IMR-90 (cell line): ENCODE measurements around the gene VAT1L. TPM values are rescaled to one million over a fixed set of nuclear protein-coding genes. Genes with fewer than 3 reads are reported as not detected.

Experiments
- ATAC-seq: fragments of 200-7000 bp; cut with Tn5 transposase; 2 replicates; pipeline ENCODE4 v1.9.1; 2020; ENCODE audit warnings: low read depth, mild to moderate bottlenecking, moderate library complexity
- BruUV-seq: library from RNA; stranded (reverse); fragments of 400-500 nt; replicated peaks from 2 replicates; lab custom pipeline; 2021; lab: Mats Ljungman, UMichigan
- CTCF ChIA-PET: fragments of 300-600 bp; formaldehyde crosslinking; extraction: SDS; loops from one replicate; lab custom pipeline; 2021; ENCODE audit warnings: antibody characterized with exemption; lab: Yijun Ruan, JAX
- POLR2A ChIA-PET: fragments of 300-600 bp; sonication (Branson Sonifier 250); formaldehyde crosslinking; loops from one replicate; lab custom pipeline; 2022; ENCODE audit warnings: antibody characterized with exemption; ENCODE audit not compliant: unreplicated experiment; lab: Charles Lee
- DNase-seq: peaks from one replicate; pipeline ENCODE4 v3.0.0; 2013
- H2AFZ ChIP-seq: replicated peaks from 2 replicates; pipeline ENCODE3; 2013; ENCODE audit warnings: low read length, mild to moderate bottlenecking; ENCODE audit not compliant: poor library complexity
- H2AK5ac ChIP-seq: 2 replicates; pipeline ENCODE4 v1.6.1; 2013; ENCODE audit warnings: low read depth, low read length, inconsistent platforms
- H2AK9ac ChIP-seq: replicated peaks from 2 replicates; pipeline ENCODE3; 2013; ENCODE audit warnings: mild to moderate bottlenecking, low read depth, low read length, moderate library complexity; ENCODE audit not compliant: poor library complexity
- H2BK120ac ChIP-seq: 2 replicates; pipeline ENCODE4 v1.6.1; 2013; ENCODE audit warnings: low read depth, low read length, inconsistent platforms
- H2BK15ac ChIP-seq: 3 replicates; pipeline ENCODE4 v1.6.1; 2013; ENCODE audit warnings: low read depth, low read length, inconsistent platforms
- H2BK20ac ChIP-seq: 2 replicates; pipeline ENCODE4 v1.6.1; 2013; ENCODE audit warnings: low read depth, mild to moderate bottlenecking, inconsistent platforms, low read length, moderate library complexity
- H2BK5ac ChIP-seq: 2 replicates; pipeline ENCODE4 v1.6.1; 2013; ENCODE audit warnings: mild to moderate bottlenecking, low read depth, low read length, inconsistent platforms; ENCODE audit not compliant: poor library complexity, severe bottlenecking
- H3K14ac ChIP-seq: replicated peaks from 2 replicates; pipeline ENCODE4 v1.6.1; 2013; ENCODE audit warnings: low read depth, low read length, inconsistent platforms
- H3K18ac ChIP-seq: 2 replicates; pipeline ENCODE4 v1.6.1; 2013; ENCODE audit warnings: low read depth, low read length, control low read depth
- H3K23ac ChIP-seq: 2 replicates; pipeline ENCODE4 v1.6.1; 2013; ENCODE audit warnings: low read depth, low read length, inconsistent platforms
- H3K27ac ChIP-seq: 2 replicates; pipeline ENCODE4 v1.5.1; 2013; ENCODE audit warnings: mild to moderate bottlenecking, control low read depth, low read length; ENCODE audit not compliant: insufficient read depth
- H3K27me3 ChIP-seq: 2 replicates; pipeline ENCODE4 v1.6.1; 2013; ENCODE audit warnings: low read length; ENCODE audit not compliant: control insufficient read depth, insufficient read depth
- H3K36me3 ChIP-seq: 2 replicates; pipeline ENCODE4 v1.6.1; 2013; ENCODE audit warnings: low read length, mixed read lengths; ENCODE audit not compliant: control insufficient read depth, insufficient read depth
- H3K4ac ChIP-seq: 2 replicates; pipeline ENCODE4 v1.6.1; 2013; ENCODE audit warnings: low read depth, low read length, inconsistent platforms
- H3K4me1 ChIP-seq: 2 replicates; pipeline ENCODE4 v1.6.1; 2013; ENCODE audit warnings: low read length, mixed read lengths; ENCODE audit not compliant: control insufficient read depth, insufficient read depth
- H3K4me2 ChIP-seq: 2 replicates; pipeline ENCODE4 v1.6.1; 2013; ENCODE audit warnings: low read depth, mild to moderate bottlenecking, control low read depth, low read length, moderate library complexity
- H3K4me3 ChIP-seq: 2 replicates; pipeline ENCODE4 v1.5.1; 2013; ENCODE audit warnings: low read depth, mild to moderate bottlenecking, control low read depth, low read length, moderate library complexity; ENCODE audit not compliant: insufficient read depth
- H3K56ac ChIP-seq: 2 replicates; pipeline ENCODE4 v1.6.1; 2013; ENCODE audit warnings: low read length, inconsistent platforms; ENCODE audit not compliant: insufficient read depth; ENCODE audit errors: extremely low read depth
- H3K79me1 ChIP-seq, 2 experiments: 2 replicates each; pipeline ENCODE4 v1.6.1; 2013; ENCODE audit warnings: low read length in 2 of 2, inconsistent platforms in 1 of 2, low read depth in 1 of 2
- H3K9ac ChIP-seq: 2 replicates; pipeline ENCODE4 v1.6.1; 2013; ENCODE audit warnings: low read depth, low read length, control low read depth
- H3K9me1 ChIP-seq: 2 replicates; pipeline ENCODE4 v1.6.1; 2013; ENCODE audit warnings: low read length, inconsistent platforms; ENCODE audit not compliant: insufficient read depth
- H3K9me3 ChIP-seq: 2 replicates; pipeline ENCODE4 v1.6.1; 2013; ENCODE audit warnings: low read length; ENCODE audit not compliant: control insufficient read depth, insufficient read depth
- H4K20me1 ChIP-seq: 2 replicates; pipeline ENCODE4 v1.6.1; 2013; ENCODE audit warnings: low read length, inconsistent platforms; ENCODE audit not compliant: insufficient read depth
- H4K5ac ChIP-seq: 2 replicates; pipeline ENCODE4 v1.6.1; 2013; ENCODE audit warnings: mild to moderate bottlenecking, low read depth, low read length, control low read depth
- H4K8ac ChIP-seq, 2 experiments: 2 replicates each; pipeline ENCODE4 v1.6.1; 2013; ENCODE audit warnings: low read depth in 2 of 2, low read length in 2 of 2, control low read depth in 1 of 2, inconsistent platforms in 1 of 2
- H4K91ac ChIP-seq: 2 replicates; pipeline ENCODE4 v1.6.1; 2013; ENCODE audit warnings: low read depth, low read length, inconsistent platforms; ENCODE audit not compliant: insufficient read depth
- BHLHE40 ChIP-seq: fragments of 150-350 bp; IDR thresholded peaks from 2 replicates; pipeline ENCODE4 v1.6.1; 2016; ENCODE audit warnings: mild to moderate bottlenecking, low read depth, low read length
- CEBPB ChIP-seq: IDR thresholded peaks from 2 replicates; pipeline ENCODE4 v1.6.1; 2012; ENCODE audit warnings: low read depth, low read length, improper control_type of control experiment
- CHD1 ChIP-seq: IDR thresholded peaks from 2 replicates; pipeline ENCODE4 v1.6.1; 2012; ENCODE audit warnings: low read depth, low read length, improper control_type of control experiment
- ELK1 ChIP-seq: fragments of 150-350 bp; IDR thresholded peaks from 2 replicates; pipeline ENCODE4 v1.6.1; 2016; ENCODE audit warnings: low read depth, mild to moderate bottlenecking, low read length, moderate library complexity, borderline replicate concordance
- MAZ ChIP-seq: IDR thresholded peaks from 2 replicates; pipeline ENCODE4 v1.6.1; 2012; ENCODE audit warnings: low read depth, mild to moderate bottlenecking, low read length, improper control_type of control experiment, moderate library complexity, borderline replicate concordance
- NFE2L2 ChIP-seq: fragments of 150-350 bp; IDR thresholded peaks from 2 replicates; pipeline ENCODE4 v1.6.1; 2016; ENCODE audit warnings: low read depth, mild to moderate bottlenecking, low read length
- POLR2A ChIP-seq: IDR thresholded peaks from 2 replicates; pipeline ENCODE4 v1.6.1; 2012; ENCODE audit warnings: mild to moderate bottlenecking, low read depth, low read length
- RAD21 ChIP-seq: IDR thresholded peaks from 2 replicates; pipeline ENCODE4 v1.6.1; 2012; ENCODE audit warnings: low read length, improper control_type of control experiment
- SMC3 ChIP-seq: fragments of 150-350 bp; IDR thresholded peaks from 2 replicates; pipeline ENCODE4 v1.6.1; 2016; ENCODE audit warnings: low read depth, mild to moderate bottlenecking, antibody characterized with exemption, low read length, moderate library complexity
- USF2 ChIP-seq: fragments of 150-350 bp; IDR thresholded peaks from 2 replicates; pipeline ENCODE4 v1.6.1; 2017; ENCODE audit warnings: mild to moderate bottlenecking, antibody characterized with exemption, low read length, low read depth
- WGBS, 2 experiments: methylation state at CpG; one replicate each; pipeline versions ENCODE4 v1.1.5 to v1.1.7; 2013; ENCODE audit warnings: missing lambda C conversion rate in 2 of 2; ENCODE audit not compliant: insufficient read length in 1 of 2; ENCODE audit errors: extremely low coverage in 2 of 2; 5-methylcytosine and 5-hydroxymethylcytosine counted together
- dilution Hi-C: fragments of 300-500 bp; cut with HindIII; formaldehyde crosslinking; loops from one replicate; pipeline ENCODE4 v1.14.3; 2018; ENCODE audit warnings: low sequenced_read_pairs; ENCODE audit not compliant: unreplicated experiment
- in situ Hi-C: fragments of 300-500 bp; cut with MboI; formaldehyde crosslinking; loops from 3 replicates; pipeline ENCODE4 v1.14.3; 2019; ENCODE audit warnings: low sequenced_read_pairs, inconsistent platforms, mixed read lengths
- intact Hi-C: fragments of 100-400 bp; cut with micrococcal nuclease; formaldehyde crosslinking; loops from 2 replicates; pipeline ENCODE4 v1.10.0; 2022
- polyA plus RNA-seq, 3 experiments: library from polyadenylated mRNA; depleted of rRNA; stranded (reverse); fragments of >200 nt; gene quantifications; 2 replicates each; pipeline ENCODE4 v1.2.3, GENCODE V29; 2012; ENCODE audit warnings: low replicate concordance in 1 of 3
- total RNA-seq: library from RNA; depleted of rRNA; stranded (reverse); fragments of >200 nt; gene quantifications from 2 replicates; pipeline ENCODE4 v1.2.3, GENCODE V29; 2012

The VAT1L gene
- total and polyA plus RNA-seq, 2 of the 4 experiments (the other 2 are of a cell fraction): 15.4 to 18.5 TPM

- no TSS peak for BruUV-seq
- intact Hi-C loops (no loop called here), in situ Hi-C loops (no loop called here), dilution Hi-C loops (no loop called here)
- H3K23ac ChIP-seq: no peak overlapping the region
- H2AK9ac ChIP-seq: no peak overlapping the region
- no peak overlapping the region for H2BK15ac ChIP-seq
- no peak overlapping the region for H3K27ac ChIP-seq
- H3K14ac ChIP-seq: no peak overlapping the region
- no CpG with 5 or more reads among the region's 1 CpG for WGBS, 2 experiments
- DNase-seq: no peak
- no peaks in the 10 kb centered on the region for H3K4me1 ChIP-seq
- CTCF ChIA-PET: interaction anchor here (0.7 kb wide), 1 partner anchor 10 kb away, joined by 3 read pairs; no protein-coding TSS in a partner anchor
- no peaks in the 10 kb centered on the region for H4K20me1 ChIP-seq
- POLR2A ChIA-PET: no interaction called here
- no peak overlapping the region for H3K4ac ChIP-seq
- H2AFZ ChIP-seq: no peak overlapping the region
- no peak overlapping the region for H2AK5ac ChIP-seq
- no peak for ATAC-seq
- no peak overlapping the region for H3K9ac ChIP-seq
- H3K9me1 ChIP-seq: peaks cover 3% of the 10 kb centered on the region; the same call in 1 of the 2 replicates
- no peak overlapping the region for H4K8ac ChIP-seq
- H4K5ac ChIP-seq: no peak overlapping the region
- TF ChIP-seq NFE2L2 (no peak), ELK1 (no peak), BHLHE40 (no peak), SMC3 (no peak), POLR2A (no peak), MAZ (no peak), RAD21 (no peak), CEBPB (no peak), USF2 (no peak), CHD1 (no peak)
- no peaks in the 10 kb centered on the region for H3K27me3 ChIP-seq
- no peak overlapping the region for H4K91ac ChIP-seq
- no peak overlapping the region for H3K4me2 ChIP-seq
- no peaks in the 10 kb centered on the region for H3K9me3 ChIP-seq
- H3K56ac ChIP-seq: no peak overlapping the region
- H2BK20ac ChIP-seq: no peak overlapping the region
- H2BK120ac ChIP-seq: no peak overlapping the region
- H3K4me3 ChIP-seq: no peak overlapping the region
- H2BK5ac ChIP-seq: no peak overlapping the region
- no peaks in the 10 kb centered on the region for H3K79me1 ChIP-seq
- no peak overlapping the region for H3K18ac ChIP-seq
- no peaks in the 10 kb centered on the region for H3K36me3 ChIP-seq
Measured at GRCh38 chr16:77939968-77940367, 151.6 kb downstream of the VAT1L start.
